Prostate gland (tissue), 2 donors: ENCODE results near the gene B4GALNT1. TPM values are rescaled to one million over a fixed set of nuclear protein-coding genes. Genes with fewer than 3 reads are reported as not detected.
A peak's percentile ranks its signal among the peaks of the same experiment; 100 is the strongest.
"Not testable (repeated sequence)": the region's sequence is repeated elsewhere in the genome, so short reads cannot be mapped to it uniquely, and the experiment has no call there.

Source experiments
- DNase-seq: peaks from one replicate; pipeline ENCODE4 v3.0.0-alpha.2; 2019; ENCODE audit warnings: low spot score
- H3K27ac ChIP-seq, 2 donors: fragments of 200-600 bp; sonication (generic); 2 replicates each; pipeline ENCODE4 v1.5.1; 2017 to 2019
- H3K27me3 ChIP-seq: fragments of 200-600 bp; sonication (generic); replicated peaks from 2 replicates; pipeline ENCODE4 v1.5.1; 2019; ENCODE audit not compliant: insufficient read depth
- H3K36me3 ChIP-seq, 2 donors: fragments of 200-600 bp; sonication (generic); 1 replicate in 1 of 2; 2 replicates in 1 of 2; pipeline versions ENCODE4 v1.5.1 to v1.8.1; 2017 to 2019
- H3K4me1 ChIP-seq: fragments of 200-600 bp; sonication (generic); replicated peaks from 2 replicates; pipeline ENCODE4 v1.5.1; 2019
- H3K4me3 ChIP-seq, 2 donors: fragments of 200-600 bp; sonication (generic); 2 replicates each; pipeline ENCODE4 v1.5.1; 2017 to 2019
- H3K9me3 ChIP-seq: fragments of 200-600 bp; sonication (generic); 2 replicates; pipeline ENCODE4 v1.5.1; 2017
- CTCF ChIP-seq, 4 experiments: fragments of 200-600 bp in 2 of 4; fragments of 450-650 bp in 2 of 4; sonication (generic) in 2 of 4; IDR thresholded peaks; 1 replicate in 3 of 4; 2 replicates in 1 of 4; pipeline ENCODE4 v1.5.1; 2016 to 2019; ENCODE audit warnings: antibody characterized with exemption in 4 of 4, mild to moderate bottlenecking in 2 of 4, moderate library complexity in 2 of 4
- POLR2A ChIP-seq: fragments of 450-650 bp; IDR thresholded peaks from one replicate; pipeline ENCODE4 v1.6.1; 2016; ENCODE audit warnings: antibody characterized with exemption, mild to moderate bottlenecking
- POLR2AphosphoS5 ChIP-seq: sonication (generic); formaldehyde crosslinking; IDR thresholded peaks from one replicate; pipeline ENCODE4 v1.6.1; 2017; ENCODE audit warnings: antibody characterized with exemption
- WGBS: methylation state at CpG from one replicate; pipeline ENCODE4 v1.1.5; 2018; 5-methylcytosine and 5-hydroxymethylcytosine counted together
- intact Hi-C: fragments of 100-400 bp; cut with DNase I; formaldehyde crosslinking; loops from one replicate; pipeline ENCODE4 v1.14.2; 2022
- total RNA-seq, 2 donors: library from RNA; depleted of rRNA; stranded (reverse); fragments of >200 nt; gene quantifications; one replicate each; pipeline ENCODE4 v1.1.0, GENCODE V29; 2016

B4GALNT1 gene
- total RNA-seq, 2 donors from 2014 or later, result 2.2 to 6.7 TPM

GRCh38 chr12:57620936-57621496 is 12.0 kb downstream of the B4GALNT1 start:
- intact Hi-C loops, result loop anchor here (1.0 to 10.0 kb wide), 2 partner anchors 38 to 156 kb away; no protein-coding TSS in a partner anchor
- no peak for DNase-seq
- H3K9me3 ChIP-seq, result no peaks in the 10 kb centered on the region

GRCh38 chr12:57620245-57620935 is 12.6 kb downstream of the B4GALNT1 start:
- no peak for DNase-seq

More at GRCh38 chr12:57620936-57621496, 12.0 kb downstream of the B4GALNT1 start:
- 13% methylated on average over 42 of the region's 42 CpGs for WGBS
- TF ChIP-seq CTCF (IDR thresholded peaks at IDR 0.05) (no peak), POLR2A (no peak), POLR2AphosphoS5 (no peak)
- H3K27ac ChIP-seq, result no peak overlapping the region
- no peaks in the 10 kb centered on the region for H3K36me3 ChIP-seq
- H3K4me3 ChIP-seq, result peak overlapping the region; percentile 2 to 23
- peaks cover 8% of the 10 kb centered on the region for H3K27me3 ChIP-seq
- peaks cover 8% of the 10 kb centered on the region for H3K4me1 ChIP-seq

GRCh38 chr12:57619434-57620244 is 13.4 kb downstream of the B4GALNT1 start:
- intact Hi-C loops, result loop anchor here (10.0 kb wide), 1 partner anchor 155 kb away; no protein-coding TSS in a partner anchor
- no peak overlapping the region for H3K27ac ChIP-seq
- peaks cover 8% of the 10 kb centered on the region for H3K4me1 ChIP-seq
- no peaks in the 10 kb centered on the region for H3K27me3 ChIP-seq
- no peak overlapping the region for H3K4me3 ChIP-seq
- 39% methylated on average over 42 of the region's 46 CpGs for WGBS
- DNase-seq, result no peak
- peaks cover 0 to 6% of the 10 kb centered on the region in 2 donors for H3K36me3 ChIP-seq
- no peaks in the 10 kb centered on the region for H3K9me3 ChIP-seq
- no peak for TF ChIP-seq CTCF (IDR thresholded peaks at IDR 0.05)
- no peak for TF ChIP-seq POLR2AphosphoS5
- no peak for TF ChIP-seq POLR2A

More at GRCh38 chr12:57620245-57620935, 12.6 kb downstream of the B4GALNT1 start:
- H3K9me3 ChIP-seq, result no peaks in the 10 kb centered on the region
- intact Hi-C loops, result loop anchor here (10.0 kb wide), 1 partner anchor 156 kb away; no protein-coding TSS in a partner anchor
- no peak overlapping the region for H3K4me3 ChIP-seq
- peaks cover 1% of the 10 kb centered on the region for H3K27me3 ChIP-seq
- H3K27ac ChIP-seq, result no peak overlapping the region
- 46% methylated on average over 13 of the region's 13 CpGs for WGBS
- H3K36me3 ChIP-seq, result peaks cover 0 to 3% of the 10 kb centered on the region in 2 donors
- no peak for TF ChIP-seq POLR2A
- no peak for TF ChIP-seq CTCF (IDR thresholded peaks at IDR 0.05)
- H3K4me1 ChIP-seq, result peaks cover 8% of the 10 kb centered on the region

- intact Hi-C loops, result no loop called here
- no peak for DNase-seq
- H3K36me3 ChIP-seq, result peaks cover 0 to 6% of the 10 kb centered on the region in 2 donors
- H3K4me1 ChIP-seq, result peaks cover 8% of the 10 kb centered on the region
- 71% methylated on average over 16 of the region's 16 CpGs for WGBS
- no peaks in the 10 kb centered on the region for H3K9me3 ChIP-seq
- no peak overlapping the region for H3K4me3 ChIP-seq
- no peaks in the 10 kb centered on the region for H3K27me3 ChIP-seq
- no peak for TF ChIP-seq CTCF (IDR thresholded peaks at IDR 0.05)
- TF ChIP-seq POLR2AphosphoS5, result no peak
- TF ChIP-seq POLR2A, result no peak
- no peak overlapping the region for H3K27ac ChIP-seq
Measured at GRCh38 chr12:57618966-57619433, 14.0 kb downstream of the B4GALNT1 start.

GRCh38 chr12:57618431-57618830 is 14.6 kb downstream of the B4GALNT1 start:
- intact Hi-C loops, H3K4me1 ChIP-seq, H3K27me3 ChIP-seq: not testable (repeated sequence)

More at GRCh38 chr12:57618431-57618830, 14.6 kb downstream of the B4GALNT1 start:
- H3K27ac ChIP-seq, H3K9me3 ChIP-seq, H3K36me3 ChIP-seq, DNase-seq, H3K4me3 ChIP-seq: not testable (repeated sequence)
- 96% methylated on average over 6 of the region's 6 CpGs for WGBS
